NCI-H1694 (cell line): ENCODE measurements around the gene CORO1A.
"Not testable (repeated sequence)": the region's sequence is repeated elsewhere in the genome, so short reads cannot be mapped to it uniquely, and the experiment has no call there.

Source experiments
- DNase-seq: peaks from one replicate; lab custom pipeline; 2025; lab: John Stamatoyannopoulos, UW

Gene CORO1A

GRCh38 chr16:30170145-30170544 lies 13.3 kb upstream of the CORO1A start:
- DNase-seq = not testable (repeated sequence)

GRCh38 chr16:30173054-30173453 lies 10.3 kb upstream of the CORO1A start:
- DNase-seq = no peak

GRCh38 chr16:30176876-30177275 lies 6.5 kb upstream of the CORO1A start:
- DNase-seq = not testable (repeated sequence)

- DNase-seq = no peak
These were observed 4.2 kb upstream of the CORO1A start for GRCh38 chr16:30179195-30179594.

- no peak for DNase-seq
These were observed 3.5 kb upstream of the CORO1A start for GRCh38 chr16:30179931-30180330.

GRCh38 chr16:30180741-30181140 lies 2.7 kb upstream of the CORO1A start:
- DNase-seq = no peak

- no peak for DNase-seq
These were observed 891 bp downstream of the CORO1A start for GRCh38 chr16:30184096-30184890.

- DNase-seq = no peak
These were observed 1.7 kb downstream of the CORO1A start for GRCh38 chr16:30184891-30185682.

GRCh38 chr16:30185683-30186421 lies 2.5 kb downstream of the CORO1A start:
- DNase-seq = no peak

GRCh38 chr16:30186444-30186781 lies 3.0 kb downstream of the CORO1A start:
- DNase-seq = no peak

GRCh38 chr16:30186782-30187555 lies 3.6 kb downstream of the CORO1A start:
- no peak for DNase-seq

GRCh38 chr16:30187556-30187865 lies 4.1 kb downstream of the CORO1A start:
- DNase-seq = no peak

- DNase-seq = no peak
These were observed 4.7 kb downstream of the CORO1A start for GRCh38 chr16:30187971-30188561.

- not testable (repeated sequence) for DNase-seq
These were observed 7.8 kb downstream of the CORO1A start for GRCh38 chr16:30191158-30191557.

GRCh38 chr16:30193098-30193497 lies 9.7 kb downstream of the CORO1A start:
- DNase-seq = not testable (repeated sequence)

- not testable (repeated sequence) for DNase-seq
These were observed 10.2 kb downstream of the CORO1A start, which contains the start of the genes BOLA2B and SLX1A for GRCh38 chr16:30193615-30194014. Gene BOLA2B (minus strand): TSS chr16:30193666. CDS start chr16:30193595, 71 bp downstream. Gene SLX1A (plus strand): TSS chr16:30193875. CDS start chr16:30194085, 210 bp downstream.

GRCh38 chr16:30194172-30194925 lies 10.9 kb downstream of the CORO1A start:
- DNase-seq = not testable (repeated sequence)

- not testable (repeated sequence) for DNase-seq
These were observed 13.6 kb downstream of the CORO1A start for GRCh38 chr16:30197001-30197400.

- DNase-seq = not testable (repeated sequence)
These were observed 15.6 kb downstream of the CORO1A start, which contains the start of gene SULT1A3 for GRCh38 chr16:30199049-30199448. Gene SULT1A3 (plus strand): TSS chr16:30199255. CDS start chr16:30200729, 1,474 bp downstream.

- DNase-seq = not testable (repeated sequence)
These were observed 16.4 kb downstream of the CORO1A start for GRCh38 chr16:30199608-30200343.
